Skeletal muscle cell (primary cell): ENCODE results near the gene UPF2.
"Not testable (repeated sequence)": the region's sequence is repeated elsewhere in the genome, so short reads cannot be mapped to it uniquely, and the experiment has no call there.

Source experiments
- DNase-seq: peaks from one replicate; pipeline ENCODE4 v3.0.0-alpha.2; 2010; ENCODE audit warnings: low read depth
- H3K4me3 ChIP-seq: 2 replicates; pipeline ENCODE4 v1.5.1; 2011; ENCODE audit warnings: low read depth, mild to moderate bottlenecking, control low read depth, low read length, moderate library complexity

UPF2 gene

GRCh38 chr10:11891776-11892486 is 150.7 kb downstream of the UPF2 start:
- no peak for DNase-seq

GRCh38 chr10:11889263-11889662 is 153.3 kb downstream of the UPF2 start:
- DNase-seq, H3K4me3 ChIP-seq: not testable (repeated sequence)

More at GRCh38 chr10:11891776-11892486, 150.7 kb downstream of the UPF2 start:
- no peak overlapping the region for H3K4me3 ChIP-seq

GRCh38 chr10:11887381-11888227 is 155.0 kb downstream of the UPF2 start:
- no peak for DNase-seq
- no peak overlapping the region for H3K4me3 ChIP-seq

GRCh38 chr10:11886851-11887250 is 155.8 kb downstream of the UPF2 start:
- no peak for DNase-seq
- no peak overlapping the region for H3K4me3 ChIP-seq

GRCh38 chr10:11886138-11886474 is 156.5 kb downstream of the UPF2 start:
- H3K4me3 ChIP-seq, result no peak overlapping the region
- DNase-seq, result no peak

- no peak for DNase-seq
- no peak overlapping the region for H3K4me3 ChIP-seq
Measured at GRCh38 chr10:11885437-11886137, 157.0 kb downstream of the UPF2 start.

- no peak for DNase-seq
- H3K4me3 ChIP-seq, result no peak overlapping the region
Measured at GRCh38 chr10:11884706-11885423, 157.7 kb downstream of the UPF2 start.

GRCh38 chr10:11882646-11883375 is 159.8 kb downstream of the UPF2 start:
- H3K4me3 ChIP-seq, result no peak overlapping the region
- DNase-seq, result no peak

GRCh38 chr10:11881477-11882417 is 160.9 kb downstream of the UPF2 start:
- DNase-seq, result no peak
- no peak overlapping the region for H3K4me3 ChIP-seq

GRCh38 chr10:11881030-11881476 is 161.6 kb downstream of the UPF2 start:
- DNase-seq, result no peak
- H3K4me3 ChIP-seq, result no peak overlapping the region

- H3K4me3 ChIP-seq, result no peak overlapping the region
- no peak for DNase-seq
Measured at GRCh38 chr10:11880151-11881029, 162.2 kb downstream of the UPF2 start.

- no peak for DNase-seq
- no peak overlapping the region for H3K4me3 ChIP-seq
Measured at GRCh38 chr10:11879387-11880094, 163.1 kb downstream of the UPF2 start.

- no peak for DNase-seq
- no peak overlapping the region for H3K4me3 ChIP-seq
Measured at GRCh38 chr10:11878776-11879175, 163.8 kb downstream of the UPF2 start.

GRCh38 chr10:11877591-11877905 is 165.1 kb downstream of the UPF2 start:
- no peak overlapping the region for H3K4me3 ChIP-seq
- DNase-seq, result no peak

- no peak overlapping the region for H3K4me3 ChIP-seq
- DNase-seq, result no peak
Measured at GRCh38 chr10:11876805-11877590, 165.6 kb downstream of the UPF2 start.

- no peak for DNase-seq
- no peak overlapping the region for H3K4me3 ChIP-seq
Measured at GRCh38 chr10:11876324-11876723, 166.3 kb downstream of the UPF2 start.
